Loucy (cell line): ENCODE data around the gene RPLP1.

ENCODE experiments used
- H2AFZ ChIP-seq: fragments of 200-600 bp; sonication (generic); 2 replicates; pipeline ENCODE4 v1.6.0; 2016; ENCODE audit warnings: antibody characterized with exemption, mild to moderate bottlenecking, low read length, moderate library complexity
- H3F3A ChIP-seq: fragments of 200-600 bp; 2 replicates; pipeline ENCODE4 v1.6.0; 2016; ENCODE audit warnings: antibody characterized with exemption, low read depth, mild to moderate bottlenecking
- H3K27me3 ChIP-seq: fragments of 200-600 bp; sonication (generic); 2 replicates; pipeline ENCODE4 v1.6.1; 2014; ENCODE audit warnings: low read length, mild to moderate bottlenecking; ENCODE audit not compliant: insufficient read depth, poor library complexity, severe bottlenecking
- H3K36me3 ChIP-seq: fragments of 200-600 bp; sonication (generic); 2 replicates; pipeline ENCODE4 v1.6.1; 2016; ENCODE audit warnings: low read length; ENCODE audit not compliant: insufficient read depth
- H3K4me1 ChIP-seq: fragments of 200-600 bp; sonication (generic); 2 replicates; pipeline ENCODE4 v1.5.1; 2014; ENCODE audit warnings: low read length, mild to moderate bottlenecking; ENCODE audit not compliant: insufficient read depth, poor library complexity, severe bottlenecking
- H3K4me2 ChIP-seq: fragments of 200-600 bp; sonication (generic); 2 replicates; pipeline ENCODE4 v1.6.0; 2014; ENCODE audit warnings: antibody characterized with exemption, low read length, low read depth, mild to moderate bottlenecking; ENCODE audit not compliant: poor library complexity, severe bottlenecking
- H3K4me3 ChIP-seq: fragments of 200-600 bp; sonication (generic); 2 replicates; pipeline ENCODE4 v1.5.1; 2014; ENCODE audit warnings: low read length, mild to moderate bottlenecking, mixed read lengths; ENCODE audit not compliant: poor library complexity, severe bottlenecking
- H3K79me2 ChIP-seq: fragments of 200-600 bp; sonication (generic); 2 replicates; pipeline ENCODE4 v1.6.1; 2014; ENCODE audit warnings: low read length; ENCODE audit not compliant: insufficient read depth
- H3K9ac ChIP-seq: fragments of 200-600 bp; sonication (generic); 2 replicates; pipeline ENCODE4 v1.6.0; 2014; ENCODE audit warnings: mild to moderate bottlenecking, low read depth, low read length, moderate library complexity; ENCODE audit not compliant: poor library complexity, severe bottlenecking
- H3K9me2 ChIP-seq: fragments of 200-600 bp; sonication (generic); replicated peaks from 2 replicates; pipeline ENCODE4 v1.6.1; 2016; ENCODE audit warnings: low read depth, low read length, mixed read lengths
- H3K9me3 ChIP-seq: fragments of 200-600 bp; sonication (generic); 2 replicates; pipeline ENCODE4 v1.6.1; 2014; ENCODE audit warnings: mild to moderate bottlenecking, antibody characterized with exemption, low read length, low read depth; ENCODE audit not compliant: insufficient read depth
- H4K20me1 ChIP-seq: fragments of 200-600 bp; sonication (generic); 2 replicates; pipeline ENCODE4 v1.6.0; 2014; ENCODE audit warnings: antibody characterized with exemption, low read length, mild to moderate bottlenecking; ENCODE audit not compliant: insufficient read depth, poor library complexity, severe bottlenecking
- EZH2phosphoT487 ChIP-seq: fragments of 200-600 bp; IDR thresholded peaks from 2 replicates; pipeline ENCODE4 v1.6.1; 2018; ENCODE audit warnings: antibody characterized with exemption, mild to moderate bottlenecking, moderate library complexity, borderline replicate concordance
- TF ChIP-seq, protein P1 (sequence below): fragments of 200-600 bp; sonication (generic); conservative IDR thresholded peaks from 2 replicates; pipeline ENCODE4 v1.5.1; 2014; ENCODE audit warnings: mild to moderate bottlenecking, antibody characterized with exemption, low read length

The RPLP1 gene

DNA sequence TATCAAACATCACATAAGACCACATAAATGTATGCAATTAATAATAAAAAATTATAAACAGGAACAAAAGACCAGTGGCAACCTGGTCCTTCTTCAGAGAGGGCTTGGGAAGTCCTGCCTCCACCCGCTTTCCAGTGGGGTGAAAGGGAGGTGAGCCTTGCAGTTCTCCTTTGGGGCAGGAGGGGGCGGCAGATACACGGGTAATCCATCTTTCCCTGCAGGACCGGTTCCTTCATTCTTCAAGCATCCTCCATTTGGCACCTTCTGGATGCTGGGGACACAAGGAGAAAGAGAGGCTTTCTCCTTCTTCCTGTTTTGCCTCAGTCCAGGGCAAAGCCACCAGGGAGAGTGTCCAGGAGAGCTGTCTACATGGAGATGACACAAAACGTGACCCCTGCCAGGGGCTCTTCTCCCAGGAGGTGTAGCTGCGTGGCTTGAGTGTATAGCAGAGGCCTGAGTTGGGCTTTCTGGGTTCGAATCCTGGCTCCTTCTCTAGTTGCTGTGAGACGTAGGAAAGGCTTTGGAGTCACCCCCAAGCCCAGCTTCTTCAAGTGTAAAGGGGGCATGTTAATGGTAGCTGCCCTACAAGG lies 23.2 kb downstream of the RPLP1 start:
- no peaks in the 10 kb centered on the region for H4K20me1 ChIP-seq
- no peak overlapping the region for H3K4me3 ChIP-seq
- no peaks in the 10 kb centered on the region; the same call in 1 of the 2 replicates for H3K9me3 ChIP-seq
- no peaks in the 10 kb centered on the region for H3K9me2 ChIP-seq
- H3K4me1 ChIP-seq: peaks cover 5% of the 10 kb centered on the region
- H3K79me2 ChIP-seq: no peaks in the 10 kb centered on the region
- H2AFZ ChIP-seq: no peak overlapping the region
- no peaks in the 10 kb centered on the region for H3F3A ChIP-seq
- TF ChIP-seq EZH2phosphoT487: no peak
- TF ChIP-seq, protein P1, sequence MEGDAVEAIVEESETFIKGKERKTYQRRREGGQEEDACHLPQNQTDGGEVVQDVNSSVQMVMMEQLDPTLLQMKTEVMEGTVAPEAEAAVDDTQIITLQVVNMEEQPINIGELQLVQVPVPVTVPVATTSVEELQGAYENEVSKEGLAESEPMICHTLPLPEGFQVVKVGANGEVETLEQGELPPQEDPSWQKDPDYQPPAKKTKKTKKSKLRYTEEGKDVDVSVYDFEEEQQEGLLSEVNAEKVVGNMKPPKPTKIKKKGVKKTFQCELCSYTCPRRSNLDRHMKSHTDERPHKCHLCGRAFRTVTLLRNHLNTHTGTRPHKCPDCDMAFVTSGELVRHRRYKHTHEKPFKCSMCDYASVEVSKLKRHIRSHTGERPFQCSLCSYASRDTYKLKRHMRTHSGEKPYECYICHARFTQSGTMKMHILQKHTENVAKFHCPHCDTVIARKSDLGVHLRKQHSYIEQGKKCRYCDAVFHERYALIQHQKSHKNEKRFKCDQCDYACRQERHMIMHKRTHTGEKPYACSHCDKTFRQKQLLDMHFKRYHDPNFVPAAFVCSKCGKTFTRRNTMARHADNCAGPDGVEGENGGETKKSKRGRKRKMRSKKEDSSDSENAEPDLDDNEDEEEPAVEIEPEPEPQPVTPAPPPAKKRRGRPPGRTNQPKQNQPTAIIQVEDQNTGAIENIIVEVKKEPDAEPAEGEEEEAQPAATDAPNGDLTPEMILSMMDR: peak; percentile 83
- no peaks in the 10 kb centered on the region for H3K27me3 ChIP-seq
- no peaks in the 10 kb centered on the region for H3K36me3 ChIP-seq
- H3K4me2 ChIP-seq: no peak overlapping the region
- H3K9ac ChIP-seq: no peak overlapping the region

DNA sequence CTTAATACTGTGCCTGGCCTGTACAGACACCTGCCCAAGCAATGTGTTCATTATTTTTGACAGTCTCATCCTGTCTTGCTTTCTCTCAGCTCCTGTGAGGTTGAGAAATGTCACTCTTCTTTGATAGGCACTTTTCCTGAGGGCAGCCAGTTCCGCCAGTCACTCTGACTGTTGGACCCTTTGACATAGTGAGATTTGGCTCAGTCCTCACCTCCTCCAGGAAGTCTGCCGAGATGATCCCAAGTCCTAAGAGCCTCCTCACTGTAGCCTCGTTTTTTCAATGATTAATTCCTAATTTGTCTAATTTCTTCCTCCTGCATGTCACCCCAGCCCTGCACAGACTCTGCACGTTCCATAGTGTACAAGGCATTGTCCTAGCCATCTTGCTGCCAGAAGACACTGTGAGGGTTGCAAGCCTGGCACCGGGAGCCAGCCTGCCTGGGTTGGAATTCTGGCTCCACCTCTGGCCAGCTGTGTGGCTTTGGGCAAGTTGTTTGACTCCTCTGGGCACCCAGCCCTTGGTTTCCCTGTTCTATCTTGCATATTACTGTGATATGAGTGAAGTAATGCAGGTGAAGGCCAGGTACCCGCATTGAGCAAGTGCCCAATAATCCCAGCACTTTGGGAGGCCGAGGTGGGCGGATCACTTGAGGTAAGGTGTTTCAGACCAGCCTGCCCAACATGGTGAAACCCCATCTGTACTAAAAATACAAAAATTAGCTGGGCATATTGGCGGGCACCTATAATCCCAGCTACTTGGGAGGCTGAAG lies 24.3 kb downstream of the RPLP1 start:
- Histone ChIP-seq H3K9me2 (no peaks in the 10 kb centered on the region), H3K9ac (no peak overlapping the region), H3K4me2 (no peak overlapping the region), H3K4me3 (no peak overlapping the region), H3K27me3 (no peaks in the 10 kb centered on the region), H3F3A (no peaks in the 10 kb centered on the region), H3K79me2 (no peaks in the 10 kb centered on the region), H3K36me3 (no peaks in the 10 kb centered on the region), H3K9me3 (no peaks in the 10 kb centered on the region; the same call in 1 of the 2 replicates), H4K20me1 (no peaks in the 10 kb centered on the region), H2AFZ (no peak overlapping the region), H3K4me1 (peaks cover 5% of the 10 kb centered on the region)
- TF ChIP-seq, protein P1: no peak
- TF ChIP-seq EZH2phosphoT487: no peak

- Histone ChIP-seq H4K20me1 (no peaks in the 10 kb centered on the region), H3K4me1 (peaks cover 5% of the 10 kb centered on the region), H3K9me2 (no peaks in the 10 kb centered on the region), H3K9me3 (no peaks in the 10 kb centered on the region; the same call in 1 of the 2 replicates), H3K36me3 (no peaks in the 10 kb centered on the region), H2AFZ (no peak overlapping the region), H3K9ac (no peak overlapping the region), H3F3A (no peaks in the 10 kb centered on the region), H3K27me3 (no peaks in the 10 kb centered on the region), H3K4me2 (no peak overlapping the region), H3K4me3 (no peak overlapping the region), H3K79me2 (no peaks in the 10 kb centered on the region)
- no peak for TF ChIP-seq EZH2phosphoT487
- TF ChIP-seq, protein P1: peak; percentile 96
Measured at GRCh38 chr15:69478259-69478781, 25.7 kb downstream of the RPLP1 start.
